HG03460 (cell line): ENCODE data around the gene CHST15.

Experiments
- ATAC-seq: cut with Tn5 transposase; IDR thresholded peaks from one replicate; pipeline ENCODE4 v1.9.1; 2021; ENCODE audit not compliant: unreplicated experiment

The CHST15 gene

GRCh38 chr10:124092860-124093773, at the start of gene CHST15:
Gene CHST15 (minus strand): TSS chr10:124093598. CDS start chr10:124046212, 47,386 bp downstream.
- peak; percentile 22 for ATAC-seq

GRCh38 chr10:124142960-124143359, 49.6 kb upstream of the CHST15 start:
- no peak for ATAC-seq

- no peak for ATAC-seq
These were observed 48.8 kb upstream of the CHST15 start for GRCh38 chr10:124142006-124142739.

GRCh38 chr10:124138883-124139348, 45.5 kb upstream of the CHST15 start:
- no peak for ATAC-seq

GRCh38 chr10:124138195-124138882, 44.9 kb upstream of the CHST15 start:
- no peak for ATAC-seq

- no peak for ATAC-seq
These were observed 41.0 kb upstream of the CHST15 start for GRCh38 chr10:124134251-124134893.

GRCh38 chr10:124132876-124133275, 39.5 kb upstream of the CHST15 start:
- no peak for ATAC-seq

- no peak for ATAC-seq
These were observed 38.9 kb upstream of the CHST15 start for GRCh38 chr10:124132306-124132705.

GRCh38 chr10:124131172-124131571, 37.8 kb upstream of the CHST15 start:
- no peak for ATAC-seq

GRCh38 chr10:124130198-124130900, 37.0 kb upstream of the CHST15 start:
- no peak for ATAC-seq

GRCh38 chr10:124129471-124129870, 36.1 kb upstream of the CHST15 start:
- ATAC-seq = no peak

GRCh38 chr10:124128811-124129145, 35.4 kb upstream of the CHST15 start:
- no peak for ATAC-seq

- no peak for ATAC-seq
These were observed 34.8 kb upstream of the CHST15 start for GRCh38 chr10:124127965-124128810.

GRCh38 chr10:124127563-124127962, 34.2 kb upstream of the CHST15 start:
- no peak for ATAC-seq

GRCh38 chr10:124126983-124127385, 33.6 kb upstream of the CHST15 start:
- no peak for ATAC-seq

GRCh38 chr10:124126145-124126982, 33.0 kb upstream of the CHST15 start:
- ATAC-seq = no peak

GRCh38 chr10:124125305-124126116, 32.1 kb upstream of the CHST15 start:
- ATAC-seq = no peak

- ATAC-seq = no peak
These were observed 31.4 kb upstream of the CHST15 start for GRCh38 chr10:124124769-124125161.
